ENCODE results near the gene RPL18A. TPM values are rescaled to one million over a fixed set of nuclear protein-coding genes. Genes with fewer than 3 reads are reported as not detected.
"Not testable (repeated sequence)": the region's sequence is repeated elsewhere in the genome, so short reads cannot be mapped to it uniquely, and the experiment has no call there.

RPL18A gene
- total RNA-seq, 4 donors from 2014 or later = 799 to 1,594 (median 1,135) TPM

DNA sequence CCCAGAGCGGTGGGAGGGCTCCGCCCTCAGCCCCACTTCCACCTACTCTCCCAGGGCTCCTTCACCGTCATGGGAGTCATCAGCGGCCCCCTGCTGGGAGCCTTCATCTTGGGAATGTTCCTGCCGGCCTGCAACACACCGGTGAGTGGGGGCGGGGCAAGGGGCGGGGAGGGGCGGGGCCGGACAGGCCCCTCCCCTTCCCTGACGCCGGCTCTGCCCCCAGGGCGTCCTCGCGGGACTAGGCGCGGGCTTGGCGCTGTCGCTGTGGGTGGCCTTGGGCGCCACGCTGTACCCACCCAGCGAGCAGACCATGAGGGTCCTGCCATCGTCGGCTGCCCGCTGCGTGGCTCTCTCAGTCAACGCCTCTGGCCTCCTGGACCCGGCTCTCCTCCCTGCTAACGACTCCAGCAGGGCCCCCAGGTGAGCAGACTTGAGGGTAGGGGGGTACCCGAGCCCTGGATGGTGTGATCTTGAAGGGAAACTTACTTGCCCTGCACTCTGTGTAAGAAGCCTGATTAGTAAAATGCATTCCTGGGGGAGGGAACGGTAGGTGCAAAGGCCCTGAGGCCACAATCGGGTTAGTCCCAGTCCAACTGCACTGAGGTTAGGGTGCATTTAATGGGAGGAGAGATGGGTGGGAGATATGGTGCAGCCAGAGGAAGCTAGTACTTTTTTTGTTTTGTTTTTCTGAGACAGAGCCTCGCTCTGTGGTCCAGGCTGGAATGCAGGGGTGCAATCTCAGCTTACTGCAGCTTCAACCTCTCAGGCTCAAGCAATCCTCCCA lies 24.1 kb downstream of the RPL18A start:
- ATAC-seq = no peak
- TF ChIP-seq, protein P1, sequence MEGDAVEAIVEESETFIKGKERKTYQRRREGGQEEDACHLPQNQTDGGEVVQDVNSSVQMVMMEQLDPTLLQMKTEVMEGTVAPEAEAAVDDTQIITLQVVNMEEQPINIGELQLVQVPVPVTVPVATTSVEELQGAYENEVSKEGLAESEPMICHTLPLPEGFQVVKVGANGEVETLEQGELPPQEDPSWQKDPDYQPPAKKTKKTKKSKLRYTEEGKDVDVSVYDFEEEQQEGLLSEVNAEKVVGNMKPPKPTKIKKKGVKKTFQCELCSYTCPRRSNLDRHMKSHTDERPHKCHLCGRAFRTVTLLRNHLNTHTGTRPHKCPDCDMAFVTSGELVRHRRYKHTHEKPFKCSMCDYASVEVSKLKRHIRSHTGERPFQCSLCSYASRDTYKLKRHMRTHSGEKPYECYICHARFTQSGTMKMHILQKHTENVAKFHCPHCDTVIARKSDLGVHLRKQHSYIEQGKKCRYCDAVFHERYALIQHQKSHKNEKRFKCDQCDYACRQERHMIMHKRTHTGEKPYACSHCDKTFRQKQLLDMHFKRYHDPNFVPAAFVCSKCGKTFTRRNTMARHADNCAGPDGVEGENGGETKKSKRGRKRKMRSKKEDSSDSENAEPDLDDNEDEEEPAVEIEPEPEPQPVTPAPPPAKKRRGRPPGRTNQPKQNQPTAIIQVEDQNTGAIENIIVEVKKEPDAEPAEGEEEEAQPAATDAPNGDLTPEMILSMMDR (IDR thresholded peaks at IDR 0.05) = no peak
- TF ChIP-seq EP300 (IDR thresholded peaks at IDR 0.05) = no peak
- TF ChIP-seq POLR2A (IDR thresholded peaks at IDR 0.05) = no peak
- TF ChIP-seq POLR2AphosphoS5 (IDR thresholded peaks at IDR 0.05) = no peak
- Histone ChIP-seq H3K9me3 (no peaks in the 10 kb centered on the region), H3K36me3 (no peaks in the 10 kb centered on the region), H3K4me1 (no peaks in the 10 kb centered on the region), H3K27me3 (peaks cover 66% of the 10 kb centered on the region), H3K4me3 (no peak overlapping the region), H3K27ac (no peak overlapping the region)
- WGBS, 2 donors (ENCODE audit: low coverage in 1 of 2) = 86% methylated on average over 2 to 3 of the region's 33 CpGs

DNA sequence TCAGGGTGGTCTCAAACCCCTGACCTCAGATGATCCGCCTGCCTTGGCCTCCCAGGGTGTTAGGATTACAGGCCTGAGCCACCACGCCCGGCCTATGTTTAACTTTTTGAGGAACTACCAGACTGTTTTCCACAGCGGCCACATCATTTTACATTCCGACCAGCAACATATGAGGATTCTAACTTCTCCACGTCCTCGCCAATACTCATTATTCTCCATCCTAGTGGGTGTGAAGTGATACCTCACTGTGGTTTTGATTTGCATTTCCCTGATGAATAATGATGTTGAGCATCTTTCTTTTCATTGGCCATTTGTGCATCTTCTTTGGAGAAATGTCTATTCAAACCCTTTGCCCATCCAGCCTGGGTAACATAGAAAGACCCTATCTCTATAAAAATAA lies 26.8 kb downstream of the RPL18A start:
- TF ChIP-seq EP300 (IDR thresholded peaks at IDR 0.05) (no peak), POLR2AphosphoS5 (IDR thresholded peaks at IDR 0.05) (no peak)
- TF ChIP-seq, protein P1 (IDR thresholded peaks at IDR 0.05) = no peak
- no peak for ATAC-seq
- Histone ChIP-seq H3K4me3 (no peak overlapping the region), H3K27me3 (peaks cover 74% of the 10 kb centered on the region), H3K9me3 (no peaks in the 10 kb centered on the region), H3K36me3 (no peaks in the 10 kb centered on the region), H3K4me1 (no peaks in the 10 kb centered on the region), H3K27ac (no peak overlapping the region)
- WGBS, 2 donors (ENCODE audit: low coverage in 1 of 2) = 53 to 55% methylated on average over 5 to 7 of the region's 7 CpGs

DNA sequence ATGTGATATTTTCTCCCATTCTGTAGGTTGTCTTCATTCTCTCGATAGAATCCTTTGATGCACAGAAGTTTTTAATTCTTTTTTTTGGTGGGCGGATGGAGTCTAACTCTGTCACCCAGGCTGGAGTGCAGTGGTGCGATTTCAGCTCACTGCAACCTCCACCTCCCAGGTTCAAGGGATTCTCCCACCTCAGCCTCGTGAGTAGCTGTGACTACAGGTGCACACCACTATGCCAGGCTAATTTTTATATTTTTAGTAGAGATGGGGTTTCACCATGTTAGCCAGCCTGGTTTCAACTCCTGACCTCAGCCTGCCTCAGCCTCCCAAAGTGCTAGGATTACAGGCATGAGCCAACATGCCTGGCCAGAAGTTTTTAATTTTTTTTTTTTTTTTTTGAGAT lies 27.5 kb downstream of the RPL18A start:
- not testable (repeated sequence) for ATAC-seq, H3K4me1 ChIP-seq, H3K4me3 ChIP-seq, H3K27ac ChIP-seq, H3K9me3 ChIP-seq, H3K36me3 ChIP-seq
- H3K27me3 ChIP-seq = peaks cover 75% of the 10 kb centered on the region
- 65 to 80% methylated on average over 3 to 4 of the region's 4 CpGs for WGBS, 2 donors (ENCODE audit: low coverage in 1 of 2)

DNA sequence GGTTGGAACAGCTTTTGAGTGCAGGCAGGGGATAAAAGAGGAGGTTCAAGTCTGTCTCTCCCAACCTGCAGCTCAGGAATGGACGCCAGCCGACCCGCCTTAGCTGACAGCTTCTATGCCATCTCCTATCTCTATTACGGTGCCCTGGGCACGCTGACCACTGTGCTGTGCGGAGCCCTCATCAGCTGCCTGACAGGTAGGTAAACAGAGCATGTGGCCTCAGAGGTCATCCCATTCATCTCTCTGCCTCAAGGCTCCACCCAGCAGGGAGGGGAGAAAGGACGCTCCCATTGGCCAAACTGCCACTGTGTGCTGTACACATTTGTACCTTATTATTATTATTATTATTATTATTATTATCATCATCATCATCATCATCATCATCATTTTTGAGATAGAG lies 28.6 kb downstream of the RPL18A start:
- Histone ChIP-seq H3K9me3 (no peaks in the 10 kb centered on the region), H3K4me1 (no peaks in the 10 kb centered on the region), H3K36me3 (no peaks in the 10 kb centered on the region), H3K27ac (no peak overlapping the region), H3K27me3 (peaks cover 75% of the 10 kb centered on the region), H3K4me3 (no peak overlapping the region)
- ATAC-seq = no peak
- WGBS, 2 donors (ENCODE audit: low coverage in 1 of 2) = 36 to 41% methylated on average over 3 to 4 of the region's 7 CpGs
- TF ChIP-seq, protein P1 (IDR thresholded peaks at IDR 0.05) = no peak
- TF ChIP-seq POLR2A (IDR thresholded peaks at IDR 0.05) = no peak
- TF ChIP-seq EP300 (IDR thresholded peaks at IDR 0.05) = no peak
- TF ChIP-seq POLR2AphosphoS5 (IDR thresholded peaks at IDR 0.05) = no peak

DNA sequence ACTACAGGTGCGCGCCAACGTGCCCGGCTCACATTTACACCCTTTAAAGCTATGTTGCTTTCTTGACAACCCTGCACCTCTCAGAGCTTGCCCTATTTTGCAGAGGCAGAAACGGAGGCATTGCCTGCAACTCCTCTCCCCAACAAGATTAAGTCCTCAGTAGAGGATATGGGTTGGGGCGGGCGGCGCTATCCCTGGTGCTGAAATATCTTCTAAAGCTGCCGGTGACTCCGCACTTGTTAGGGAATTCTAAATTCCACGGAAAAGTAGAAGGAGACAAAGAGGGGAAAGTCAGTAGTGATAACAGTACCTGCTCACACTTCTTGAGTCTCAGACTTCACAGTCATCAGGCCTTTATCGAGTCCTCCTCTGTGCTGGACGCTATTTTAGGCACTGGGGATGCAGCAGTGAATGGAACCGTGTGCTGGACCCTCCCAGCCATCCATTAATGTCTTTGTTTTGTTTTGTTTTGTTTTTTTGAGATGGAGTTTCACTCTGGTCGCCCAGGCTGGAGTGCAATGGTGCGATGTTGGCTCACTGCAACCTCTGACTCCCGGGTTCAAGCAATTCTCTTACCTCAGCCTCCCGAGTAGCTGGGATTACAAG lies 30.0 kb downstream of the RPL18A start:
- no peak for ATAC-seq
- Histone ChIP-seq H3K4me3 (no peak overlapping the region), H3K27ac (no peak overlapping the region), H3K9me3 (no peaks in the 10 kb centered on the region), H3K36me3 (no peaks in the 10 kb centered on the region), H3K27me3 (peaks cover 77% of the 10 kb centered on the region), H3K4me1 (no peaks in the 10 kb centered on the region)
- TF ChIP-seq, protein P1 (IDR thresholded peaks at IDR 0.05) = no peak
- 9 to 33% methylated on average over 12 of the region's 18 CpGs for WGBS, 2 donors (ENCODE audit: low coverage in 1 of 2)
